RWPE1 (cell line): ENCODE results near the gene MCUR1.
A peak's percentile ranks its signal among the peaks of the same experiment; 100 is the strongest.

ENCODE experiments used
- CTCF ChIA-PET: fragments of 350-600 bp; sonication (Branson Sonifier 250); formaldehyde crosslinking; extraction: SDS; loops from one replicate; lab custom pipeline; 2021; lab: Yijun Ruan, JAX
- POLR2A ChIA-PET: fragments of 400-600 bp; formaldehyde crosslinking; extraction: SDS; loops from one replicate; lab custom pipeline; 2020; ENCODE audit warnings: antibody characterized with exemption; ENCODE audit not compliant: low non-redundant PET; lab: Yijun Ruan, JAX
- DNase-seq: peaks from one replicate; pipeline ENCODE4 v3.0.0; 2012; ENCODE audit warnings: low spot score
- H3K27ac ChIP-seq: fragments of 450-650 bp; 2 replicates; pipeline ENCODE4 v1.5.1; 2017
- CTCF ChIP-seq: fragments of 450-650 bp; conservative IDR thresholded peaks from 2 replicates; pipeline ENCODE4 v1.5.1; 2017; ENCODE audit warnings: low read depth, mild to moderate bottlenecking

The MCUR1 gene

GRCh38 chr6:13800615-13801014 is 13.7 kb downstream of the MCUR1 start:
- POLR2A ChIA-PET, result interaction anchor here (0.6 kb wide), 1 partner anchor 226 kb away, joined by 3 read pairs; no protein-coding TSS in a partner anchor
- DNase-seq, result no peak
- CTCF ChIA-PET, result no interaction called here
- H3K27ac ChIP-seq, result no peak overlapping the region
- TF ChIP-seq CTCF, result no peak

- ChIA-PET CTCF (interaction anchor here (0.6 kb wide), 2 partner anchors 77 to 164 kb away, joined by 3 to 9 read pairs; no protein-coding TSS in a partner anchor), POLR2A (interaction anchor here (0.6 kb wide), 1 partner anchor 126 kb away, joined by 3 read pairs; no protein-coding TSS in a partner anchor)
- H3K27ac ChIP-seq, result no peak overlapping the region
- DNase-seq, result peak; percentile 17
- TF ChIP-seq CTCF, result no peak
These were observed 17.6 kb downstream of the MCUR1 start for GRCh38 chr6:13796781-13797180.

GRCh38 chr6:13795041-13795750 is 19.2 kb downstream of the MCUR1 start:
- peak; percentile 94 for TF ChIP-seq CTCF
- ChIA-PET CTCF (interaction anchor here (0.6 to 1.4 kb wide), 14 partner anchors 9 to 1248 kb away, joined by 3 to 8 read pairs (median 4); partner anchors contain the start of gene NOL7), POLR2A (no interaction called here)
- no peak overlapping the region for H3K27ac ChIP-seq
- DNase-seq, result peak; percentile 68

GRCh38 chr6:13794184-13794583 is 20.2 kb downstream of the MCUR1 start:
- no peak overlapping the region for H3K27ac ChIP-seq
- no peak for DNase-seq
- no peak for TF ChIP-seq CTCF
- CTCF ChIA-PET, result interaction anchor here (0.6 to 1.4 kb wide), 4 partner anchors 9 to 709 kb away, joined by 3 to 8 read pairs (median 4); partner anchors contain the start of gene NOL7
- POLR2A ChIA-PET, result no interaction called here

GRCh38 chr6:13789746-13790145 is 24.6 kb downstream of the MCUR1 start:
- CTCF ChIA-PET, result interaction anchor here (0.6 kb wide), 1 partner anchor 12 kb away, joined by 3 read pairs; no protein-coding TSS in a partner anchor
- no peak for TF ChIP-seq CTCF
- no peak for DNase-seq
- no peak overlapping the region for H3K27ac ChIP-seq
- POLR2A ChIA-PET, result no interaction called here

GRCh38 chr6:13788820-13789219 is 25.5 kb downstream of the MCUR1 start:
- TF ChIP-seq CTCF, result no peak
- DNase-seq, result no peak
- POLR2A ChIA-PET, result no interaction called here
- no peak overlapping the region for H3K27ac ChIP-seq
- CTCF ChIA-PET, result no interaction called here
